HL-60/S4 (cell line): ENCODE results near the gene ACTL6A.

ENCODE experiments used
- in situ Hi-C: fragments of 300-500 bp; cut with MboI; formaldehyde crosslinking; loops from 2 replicates; pipeline ENCODE4 v1.14.3; 2022; ENCODE audit warnings: low sequenced_read_pairs

ACTL6A gene

DNA sequence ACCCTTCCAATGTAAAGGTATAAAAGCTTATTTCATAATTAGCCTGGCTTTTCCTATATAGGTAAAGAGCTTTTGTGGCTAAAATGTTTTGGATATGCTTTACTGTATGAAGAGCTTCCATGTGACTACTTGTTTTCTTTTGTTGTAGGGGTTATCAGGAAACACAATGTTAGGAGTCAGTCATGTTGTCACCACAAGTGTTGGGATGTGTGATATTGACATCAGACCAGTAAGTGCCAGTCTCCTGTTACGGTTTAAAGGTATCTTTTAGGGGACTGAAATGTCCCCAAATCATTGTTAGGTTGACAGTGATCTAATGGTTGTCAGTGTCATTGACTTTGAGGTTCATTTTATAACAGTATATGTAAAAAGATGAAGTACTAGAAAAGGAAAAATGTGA lies 18.3 kb downstream of the ACTL6A start:
- in situ Hi-C loops, result no loop called here

DNA sequence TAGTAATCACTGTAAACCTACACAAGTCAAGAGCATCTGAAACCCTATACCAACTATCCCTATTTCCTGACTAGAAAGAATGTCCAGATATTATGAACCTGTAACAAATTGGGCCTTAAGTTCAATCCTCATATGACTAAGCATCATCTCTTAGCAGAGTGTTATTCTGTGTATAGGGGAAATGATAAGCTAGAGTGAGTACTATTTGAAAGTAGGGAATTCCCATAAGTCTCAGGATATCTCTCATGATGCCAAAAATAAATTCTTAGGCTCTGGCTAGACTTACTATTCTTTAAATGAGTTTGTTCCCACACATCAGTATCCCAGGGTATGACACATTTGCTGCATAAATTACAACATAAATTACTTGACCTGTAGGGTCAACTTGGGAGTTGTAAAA lies 26.4 kb downstream of the ACTL6A start:
- in situ Hi-C loops, result no loop called here

DNA sequence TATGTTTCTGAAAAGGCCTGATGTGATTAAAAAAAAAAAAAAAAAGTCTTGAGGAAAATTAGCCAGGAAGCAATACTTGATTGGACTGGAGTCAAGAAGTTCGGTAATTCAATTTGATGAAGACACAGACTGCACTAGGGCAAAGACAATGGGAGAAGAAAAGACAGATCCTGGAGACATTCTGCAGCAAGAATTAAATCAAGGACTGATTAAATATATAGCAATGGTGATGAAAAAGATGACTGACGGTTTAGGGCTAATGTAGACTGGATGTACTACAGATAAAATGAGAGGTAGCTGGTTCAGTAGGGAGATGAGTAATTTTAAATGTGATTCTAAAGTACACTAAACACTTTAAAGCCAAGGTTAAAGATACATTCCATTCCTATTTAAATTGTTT lies 27.9 kb downstream of the ACTL6A start:
- in situ Hi-C loops, result no loop called here

DNA sequence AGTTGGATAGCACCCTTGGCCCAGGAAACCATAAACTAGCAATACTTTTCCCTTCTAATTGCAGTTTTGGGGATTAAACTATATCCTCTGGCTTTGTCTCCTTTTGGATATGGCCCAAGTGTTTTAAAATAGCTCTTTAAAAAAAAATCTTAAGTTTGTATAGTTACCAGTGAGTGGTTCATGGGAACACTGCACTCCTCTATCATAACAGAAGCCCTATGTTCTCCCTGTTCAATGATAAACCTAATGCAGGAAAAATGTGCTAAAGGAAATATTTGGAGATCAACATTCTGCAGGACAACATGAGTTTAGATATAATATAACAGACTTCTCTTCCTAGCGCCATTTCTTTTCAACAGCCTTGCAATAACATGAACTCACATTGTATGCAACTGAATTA lies 28.6 kb downstream of the ACTL6A start:
- in situ Hi-C loops, result no loop called here

- in situ Hi-C loops, result no loop called here
Observed at GRCh38 chr3:179599531-179599930, 36.8 kb downstream of the ACTL6A start.

- in situ Hi-C loops, result no loop called here
Observed at GRCh38 chr3:179603321-179603720, 40.6 kb downstream of the ACTL6A start.

DNA sequence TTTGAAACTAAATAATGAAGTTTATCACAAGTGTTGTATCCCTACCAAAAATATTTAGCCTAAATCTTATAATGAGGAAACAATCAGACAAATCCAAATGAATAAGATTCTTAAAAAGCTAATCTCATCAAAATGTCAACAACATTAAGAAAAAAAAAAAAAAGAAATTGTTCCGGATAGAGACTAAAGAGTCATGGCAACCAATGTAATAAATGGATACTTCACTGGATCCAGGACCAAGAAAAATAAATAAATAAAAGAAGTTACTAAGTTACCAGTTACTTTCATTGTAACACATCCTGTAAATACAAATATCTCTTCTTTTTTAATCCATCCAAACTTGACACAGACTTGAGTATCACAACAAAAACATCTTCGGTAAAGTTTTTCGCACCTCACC lies 41.1 kb downstream of the ACTL6A start:
- in situ Hi-C loops, result no loop called here

- in situ Hi-C loops, result no loop called here
Observed at GRCh38 chr3:179604321-179605078, 41.8 kb downstream of the ACTL6A start, which contains the start of the genes MRPL47 and NDUFB5. TSS of gene MRPL47 (minus strand) at chr3:179604638. CDS start at chr3:179604624, 14 bp downstream. TSS of gene NDUFB5 (plus strand) at chr3:179604794. CDS start at chr3:179604816, 22 bp downstream.

DNA sequence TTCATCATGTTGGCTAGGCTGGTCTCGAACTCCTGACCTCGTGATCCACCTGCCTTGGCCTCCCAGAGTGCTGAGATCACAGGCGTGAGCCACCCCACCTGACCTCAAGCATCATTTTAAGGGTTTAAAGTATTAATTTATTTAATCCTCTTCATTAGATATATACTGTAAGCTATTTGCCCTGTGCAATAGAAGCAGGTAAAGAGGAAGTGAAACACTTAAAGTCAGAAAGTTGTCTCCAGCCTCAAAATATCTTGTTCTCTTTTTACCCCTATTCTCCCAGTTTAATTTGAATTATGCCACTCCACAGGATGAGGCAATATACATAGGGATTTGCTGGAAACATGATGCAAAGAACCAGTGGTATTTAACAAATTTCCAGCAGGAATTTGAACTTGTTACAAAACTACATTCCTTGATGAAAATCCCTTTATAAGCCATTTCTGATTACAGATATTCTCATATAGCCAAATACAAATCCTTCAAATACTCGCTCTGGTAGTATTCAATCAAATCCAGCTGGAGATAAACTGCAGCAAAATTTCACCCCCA lies 43.9 kb downstream of the ACTL6A start:
- in situ Hi-C loops, result no loop called here

DNA sequence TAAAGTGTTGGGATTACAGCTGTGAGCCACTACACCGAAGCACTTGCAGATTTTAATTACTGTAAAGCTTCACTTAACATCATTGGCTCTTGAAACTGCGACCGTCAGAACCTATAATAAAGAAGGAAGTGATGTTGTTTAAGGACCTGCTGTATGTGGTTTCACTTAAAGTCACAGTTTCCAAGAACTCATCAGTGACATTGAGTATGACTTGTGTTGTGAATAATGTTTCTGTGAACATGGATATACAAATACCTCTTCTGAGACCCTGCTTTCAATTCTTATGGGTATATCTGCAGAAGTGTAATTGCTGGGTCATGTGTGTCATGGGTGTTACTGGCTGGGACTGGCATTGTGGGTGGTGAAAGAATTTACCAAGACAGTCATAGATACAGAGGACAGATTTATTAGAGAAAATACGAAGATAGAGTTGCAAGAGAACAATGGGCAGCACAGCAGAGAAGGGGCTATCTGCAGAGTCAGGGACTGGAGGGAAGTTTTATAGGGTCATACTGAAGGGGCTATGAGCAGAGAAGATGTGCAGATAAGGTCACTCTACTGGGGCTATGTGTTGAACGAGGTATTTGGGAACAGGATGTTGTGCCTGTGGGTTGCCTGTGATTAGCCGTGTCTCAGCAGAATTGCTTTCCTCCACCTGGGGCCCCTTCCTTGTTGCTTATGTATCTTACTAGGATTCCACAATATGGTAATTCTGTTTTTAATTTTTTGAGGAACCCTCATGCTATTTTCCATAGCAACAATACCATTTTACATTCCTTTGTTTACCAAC lies 46.4 kb downstream of the ACTL6A start:
- in situ Hi-C loops, result no loop called here

GRCh38 chr3:179610066-179610465 lies 47.3 kb downstream of the ACTL6A start:
- in situ Hi-C loops, result no loop called here

GRCh38 chr3:179613807-179614206 lies 51.1 kb downstream of the ACTL6A start:
- in situ Hi-C loops, result no loop called here

DNA sequence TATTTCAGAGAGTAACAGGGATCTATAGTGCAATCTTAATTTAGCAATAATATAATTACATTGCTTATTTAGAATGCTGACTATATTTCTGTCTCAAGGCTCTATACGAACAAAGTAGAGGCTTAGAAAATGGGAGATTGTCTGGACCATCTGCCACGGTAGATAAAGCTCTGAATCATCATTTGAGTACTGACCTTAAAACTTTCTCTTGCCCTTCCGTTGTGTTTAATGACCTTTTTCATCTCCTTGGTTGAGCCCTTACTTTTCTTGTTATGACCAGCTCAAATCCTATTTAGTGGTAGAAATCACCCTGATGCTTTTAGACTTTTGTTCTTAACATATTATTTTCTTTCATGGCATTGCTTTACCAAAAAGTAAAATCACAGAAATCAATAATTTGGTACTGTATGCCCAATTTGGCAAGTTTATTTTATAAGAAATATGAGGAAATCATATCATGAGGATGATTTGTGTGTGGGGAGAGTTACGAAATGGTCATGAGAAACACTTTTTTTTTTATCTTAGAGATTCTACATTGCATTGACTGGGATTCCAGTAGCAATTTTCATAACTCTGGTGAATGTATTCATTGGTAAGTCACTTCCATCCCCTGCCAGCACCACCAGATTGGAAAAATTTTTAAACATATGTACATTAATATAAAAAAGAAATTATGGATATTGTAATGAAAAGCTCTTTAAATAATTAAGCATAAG lies 52.9 kb downstream of the ACTL6A start:
- in situ Hi-C loops, result no loop called here

GRCh38 chr3:179622023-179622422 lies 59.3 kb downstream of the ACTL6A start:
- in situ Hi-C loops, result no loop called here

GRCh38 chr3:179624451-179624850 lies 61.7 kb downstream of the ACTL6A start:
- in situ Hi-C loops, result no loop called here

- in situ Hi-C loops, result no loop called here
Observed at GRCh38 chr3:179630753-179631451, 68.2 kb downstream of the ACTL6A start.
